Measurements from ENCODE around the gene ABRAXAS1. TPM values are rescaled to one million over a fixed set of nuclear protein-coding genes. Genes with fewer than 3 reads are reported as not detected.

The ABRAXAS1 gene
- total and polyA plus RNA-seq, 2 of the 8 experiments (the other 6 are each of a cell fraction or from before 2014, with no cell fraction given), result 11.4 to 32.1 TPM

GRCh38 chr4:83503974-83504373, 19.1 kb upstream of the ABRAXAS1 start (continued):
- no peak for TF ChIP-seq EGR1 (IDR thresholded peaks at IDR 0.05; ENCODE audit: borderline replicate concordance, low read depth, low read length)
- no peak for TF ChIP-seq YY1 (IDR thresholded peaks at IDR 0.05; ENCODE audit: low read depth, low read length)
- no peak for TF ChIP-seq CREB1 (IDR thresholded peaks at IDR 0.05)
- TF ChIP-seq PHF8 (conservative IDR thresholded peaks at IDR 0.05; ENCODE audit: low read depth, low read length), result no peak
- TF ChIP-seq CHD7 (IDR thresholded peaks at IDR 0.05; ENCODE audit: insufficient replicate concordance, low read length), result no peak
- TF ChIP-seq ATF2 (IDR thresholded peaks at IDR 0.05; ENCODE audit: low read length), result no peak
- no peak for TF ChIP-seq CHD2 (IDR thresholded peaks at IDR 0.05; ENCODE audit: low read length)

All from H1 (cell line).